CD4-positive, alpha-beta memory T cell (primary cell): ENCODE data around the gene DBF4B. TPM values are rescaled to one million over a fixed set of nuclear protein-coding genes. Genes with fewer than 3 reads are reported as not detected.

Experiments used
- CTCF ChIA-PET: fragments of 350-600 bp; sonication (Branson Sonifier 250); formaldehyde crosslinking; loops from one replicate; lab custom pipeline; 2021; ENCODE audit warnings: inconsistent platforms; ENCODE audit not compliant: partially characterized antibody; lab: Charles Lee
- POLR2A ChIA-PET: fragments of 350-600 bp; sonication (Branson Sonifier 250); formaldehyde crosslinking; loops from one replicate; lab custom pipeline; 2021; ENCODE audit not compliant: partially characterized antibody; lab: Charles Lee
- DNase-seq, 5 donors: peaks; one replicate each; pipeline versions ENCODE4 v3.0.0 to v3.0.0-alpha.2; 2020 to 2022; ENCODE audit warnings: mixed read lengths in 1 of 5
- H3K27ac ChIP-seq: one replicate; pipeline ENCODE4 v1.7.0; 2013; ENCODE audit warnings: low read depth, low read length
- H3K27me3 ChIP-seq: 2 replicates; pipeline ENCODE4 v1.7.0; 2013; ENCODE audit warnings: mild to moderate bottlenecking, low read length, moderate library complexity; ENCODE audit not compliant: insufficient read depth
- H3K36me3 ChIP-seq: 2 replicates; pipeline ENCODE4 v1.7.0; 2013; ENCODE audit warnings: mild to moderate bottlenecking, low read length, moderate library complexity; ENCODE audit not compliant: insufficient read depth
- H3K4me1 ChIP-seq: 2 replicates; pipeline ENCODE4 v1.7.0; 2013; ENCODE audit warnings: mild to moderate bottlenecking, low read length, moderate library complexity; ENCODE audit not compliant: insufficient read depth
- H3K4me3 ChIP-seq, 2 donors: one replicate each; pipeline ENCODE4 v1.7.0; 2013; ENCODE audit warnings: low read length in 2 of 2, mild to moderate bottlenecking in 1 of 2
- H3K9me3 ChIP-seq, 2 donors: one replicate each; pipeline ENCODE4 v1.7.0; 2013; ENCODE audit warnings: low read length in 2 of 2, control low read depth in 1 of 2; ENCODE audit not compliant: control insufficient read depth in 1 of 2
- H3K27ac Mint-ChIP-seq, 7 donors: one replicate each; pipeline ENCODE4 v1.8.0; 2020 to 2021; ENCODE audit warnings: mixed read lengths in 7 of 7, mild to moderate bottlenecking in 6 of 7, inconsistent platforms in 3 of 7, moderate library complexity in 3 of 7
- H3K27me3 Mint-ChIP-seq, 2 donors: one replicate each; pipeline ENCODE4 v1.8.0; 2020 to 2021; ENCODE audit warnings: mixed read lengths in 2 of 2
- H3K36me3 Mint-ChIP-seq, 2 donors: one replicate each; pipeline ENCODE4 v1.8.0; 2020 to 2021; ENCODE audit warnings: mixed read lengths in 2 of 2, inconsistent platforms in 1 of 2, mild to moderate bottlenecking in 1 of 2
- H3K4me1 Mint-ChIP-seq, 4 donors: one replicate each; pipeline ENCODE4 v1.8.0; 2020 to 2021; ENCODE audit warnings: mixed read lengths in 4 of 4, mild to moderate bottlenecking in 1 of 4
- H3K4me3 Mint-ChIP-seq, 8 donors: one replicate each; pipeline ENCODE4 v1.8.0; 2020 to 2021; ENCODE audit warnings: mixed read lengths in 8 of 8, mild to moderate bottlenecking in 7 of 8, moderate library complexity in 6 of 8, inconsistent platforms in 3 of 8
- H3K9me3 Mint-ChIP-seq, 8 donors: one replicate each; pipeline ENCODE4 v1.8.0; 2020 to 2021; ENCODE audit warnings: mixed read lengths in 8 of 8, mild to moderate bottlenecking in 5 of 8, inconsistent platforms in 3 of 8, moderate library complexity in 1 of 8
- intact Hi-C: fragments of 100-400 bp; cut with micrococcal nuclease; formaldehyde crosslinking; loops from one replicate; pipeline ENCODE4 v1.15.1; 2023
- polyA plus RNA-seq, 2 donors: library from polyadenylated mRNA; unstranded; fragments of 300-500 nt; fragmentation: Illumina TruSeq; gene quantifications; one replicate each; pipeline ENCODE4 v1.2.3, GENCODE V29; 2021
- total RNA-seq, 2 experiments: library from RNA; stranded (reverse); gene quantifications; one replicate each; pipeline ENCODE4 v1.2.3, GENCODE V29; 2021

DBF4B gene
- total and polyA plus RNA-seq, 4 experiments from 2014 or later, result 1.00 to 8.4 (median 8.1) TPM; not detected in 1

- no peaks in the 10 kb centered on the region for H3K36me3 Mint-ChIP-seq
- H3K27me3 Mint-ChIP-seq, result peaks cover 3% of the 10 kb centered on the region in 2 donors
- ChIA-PET CTCF (interaction anchor here (0.6 kb wide), 1 partner anchor 1475 kb away, joined by 3 read pairs; no protein-coding TSS in a partner anchor), POLR2A (no interaction called here)
- Histone ChIP-seq H3K27me3 (no peaks in the 10 kb centered on the region), H3K27ac (no peak overlapping the region), H3K4me1 (no peaks in the 10 kb centered on the region), H3K36me3 (no peaks in the 10 kb centered on the region), H3K4me3 (no peak overlapping the region), H3K9me3 (no peaks in the 10 kb centered on the region)
- no peaks in the 10 kb centered on the region for H3K4me1 Mint-ChIP-seq
- H3K9me3 Mint-ChIP-seq, result no peaks in the 10 kb centered on the region
- no peak for DNase-seq
- intact Hi-C loops, result no loop called here
- no peak overlapping the region for H3K27ac Mint-ChIP-seq
- no peak overlapping the region for H3K4me3 Mint-ChIP-seq
Observed at GRCh38 chr17:44788139-44788538, 79.7 kb downstream of the DBF4B start.

- H3K9me3 Mint-ChIP-seq, result no peaks in the 10 kb centered on the region
- H3K36me3 Mint-ChIP-seq, result no peaks in the 10 kb centered on the region
- no peaks in the 10 kb centered on the region for H3K4me1 ChIP-seq
- no peaks in the 10 kb centered on the region for H3K36me3 ChIP-seq
- ChIA-PET POLR2A (no interaction called here), CTCF (no interaction called here)
- H3K4me3 Mint-ChIP-seq, result no peak overlapping the region
- no peak overlapping the region for H3K4me3 ChIP-seq
- DNase-seq, result no peak
- H3K27me3 Mint-ChIP-seq, result peaks cover 3 to 7% of the 10 kb centered on the region in 2 donors
- intact Hi-C loops, result no loop called here
- no peak overlapping the region for H3K27ac Mint-ChIP-seq
- H3K27me3 ChIP-seq, result no peaks in the 10 kb centered on the region
- no peaks in the 10 kb centered on the region for H3K9me3 ChIP-seq
- no peaks in the 10 kb centered on the region for H3K4me1 Mint-ChIP-seq
- no peak overlapping the region for H3K27ac ChIP-seq
Observed at GRCh38 chr17:44792276-44792675, 83.8 kb downstream of the DBF4B start.

GRCh38 chr17:44793885-44794842, 85.7 kb downstream of the DBF4B start:
- H3K4me1 ChIP-seq, result no peaks in the 10 kb centered on the region
- H3K9me3 Mint-ChIP-seq, result no peaks in the 10 kb centered on the region
- no peak overlapping the region for H3K4me3 Mint-ChIP-seq
- H3K4me3 ChIP-seq, result no peak overlapping the region
- no peaks in the 10 kb centered on the region for H3K27me3 ChIP-seq
- H3K27ac ChIP-seq, result no peak overlapping the region
- ChIA-PET CTCF (interaction anchor here (0.7 to 0.9 kb wide), 2 partner anchors 15 to 17 kb away, joined by 3 read pairs; no protein-coding TSS in a partner anchor), POLR2A (no interaction called here)
- no peaks in the 10 kb centered on the region for H3K4me1 Mint-ChIP-seq
- intact Hi-C loops, result no loop called here
- H3K36me3 ChIP-seq, result no peaks in the 10 kb centered on the region
- H3K27ac Mint-ChIP-seq, result no peak overlapping the region
- no peaks in the 10 kb centered on the region for H3K36me3 Mint-ChIP-seq
- no peak for DNase-seq
- H3K27me3 Mint-ChIP-seq, result peaks cover 3 to 10% of the 10 kb centered on the region in 2 donors
- H3K9me3 ChIP-seq, result no peaks in the 10 kb centered on the region

GRCh38 chr17:44794851-44795413, 86.5 kb downstream of the DBF4B start:
- Mint-ChIP-seq H3K27me3 (peaks cover 5 to 10% of the 10 kb centered on the region in 2 donors), H3K27ac (no peak overlapping the region), H3K36me3 (no peaks in the 10 kb centered on the region), H3K9me3 (no peaks in the 10 kb centered on the region), H3K4me3 (no peak overlapping the region), H3K4me1 (no peaks in the 10 kb centered on the region)
- H3K27me3 ChIP-seq, result no peaks in the 10 kb centered on the region
- no peak overlapping the region for H3K27ac ChIP-seq
- no peak overlapping the region for H3K4me3 ChIP-seq
- no peaks in the 10 kb centered on the region for H3K9me3 ChIP-seq
- intact Hi-C loops, result no loop called here
- no peak for DNase-seq
- no peaks in the 10 kb centered on the region for H3K4me1 ChIP-seq
- POLR2A ChIA-PET, result no interaction called here
- no peaks in the 10 kb centered on the region for H3K36me3 ChIP-seq
- CTCF ChIA-PET, result interaction anchor here (0.7 to 0.9 kb wide), 2 partner anchors 16 to 18 kb away, joined by 3 read pairs; no protein-coding TSS in a partner anchor

- intact Hi-C loops, result no loop called here
- H3K4me1 Mint-ChIP-seq, result no peaks in the 10 kb centered on the region
- peaks cover 5 to 10% of the 10 kb centered on the region in 2 donors for H3K27me3 Mint-ChIP-seq
- H3K9me3 Mint-ChIP-seq, result no peaks in the 10 kb centered on the region
- H3K9me3 ChIP-seq, result no peaks in the 10 kb centered on the region
- H3K4me3 Mint-ChIP-seq, result no peak overlapping the region
- no peak overlapping the region for H3K27ac ChIP-seq
- H3K27me3 ChIP-seq, result no peaks in the 10 kb centered on the region
- H3K27ac Mint-ChIP-seq, result no peak overlapping the region
- ChIA-PET POLR2A (no interaction called here), CTCF (interaction anchor here (0.7 kb wide), 1 partner anchor 17 kb away, joined by 3 read pairs; no protein-coding TSS in a partner anchor)
- H3K4me1 ChIP-seq, result no peaks in the 10 kb centered on the region
- no peak overlapping the region for H3K4me3 ChIP-seq
- no peaks in the 10 kb centered on the region for H3K36me3 Mint-ChIP-seq
- no peak for DNase-seq
- H3K36me3 ChIP-seq, result no peaks in the 10 kb centered on the region
Observed at GRCh38 chr17:44795421-44795820, 87.0 kb downstream of the DBF4B start.

GRCh38 chr17:44795928-44796327, 87.5 kb downstream of the DBF4B start:
- no peak overlapping the region for H3K27ac Mint-ChIP-seq
- H3K27me3 ChIP-seq, result no peaks in the 10 kb centered on the region
- no peak for DNase-seq
- H3K36me3 Mint-ChIP-seq, result no peaks in the 10 kb centered on the region
- no peaks in the 10 kb centered on the region for H3K9me3 ChIP-seq
- CTCF ChIA-PET, result no interaction called here
- peaks cover 5 to 10% of the 10 kb centered on the region in 2 donors for H3K27me3 Mint-ChIP-seq
- H3K4me3 Mint-ChIP-seq, result no peak overlapping the region
- H3K4me1 Mint-ChIP-seq, result no peaks in the 10 kb centered on the region
- no peaks in the 10 kb centered on the region for H3K36me3 ChIP-seq
- H3K27ac ChIP-seq, result no peak overlapping the region
- POLR2A ChIA-PET, result no interaction called here
- no peak overlapping the region for H3K4me3 ChIP-seq
- H3K9me3 Mint-ChIP-seq, result no peaks in the 10 kb centered on the region
- intact Hi-C loops, result no loop called here
- H3K4me1 ChIP-seq, result no peaks in the 10 kb centered on the region

- Mint-ChIP-seq H3K4me3 (no peak overlapping the region), H3K36me3 (no peaks in the 10 kb centered on the region), H3K4me1 (no peaks in the 10 kb centered on the region), H3K27me3 (peaks cover 5 to 10% of the 10 kb centered on the region in 2 donors), H3K27ac (no peak overlapping the region), H3K9me3 (no peaks in the 10 kb centered on the region)
- Histone ChIP-seq H3K4me1 (no peaks in the 10 kb centered on the region), H3K27me3 (no peaks in the 10 kb centered on the region), H3K9me3 (no peaks in the 10 kb centered on the region), H3K36me3 (no peaks in the 10 kb centered on the region), H3K4me3 (no peak overlapping the region), H3K27ac (no peak overlapping the region)
- intact Hi-C loops, result no loop called here
- ChIA-PET POLR2A (no interaction called here), CTCF (interaction anchor here (1.2 kb wide), 1 partner anchor 21 kb away, joined by 3 read pairs; no protein-coding TSS in a partner anchor)
- no peak for DNase-seq
Observed at GRCh38 chr17:44796731-44797130, 88.3 kb downstream of the DBF4B start.
